OCI-LY1 (cell line): ENCODE results near the gene MAP3K14.
"Not testable (repeated sequence)": the region's sequence is repeated elsewhere in the genome, so short reads cannot be mapped to it uniquely, and the experiment has no call there.

Experiments used
- H2AFZ ChIP-seq: fragments of 200-600 bp; sonication (generic), shearing (Covaris generic); 2 replicates; pipeline ENCODE4 v1.6.0; 2014; ENCODE audit warnings: antibody characterized with exemption, mild to moderate bottlenecking, low read length
- H3F3A ChIP-seq: fragments of 200-600 bp; sonication (generic), shearing (Covaris generic); 2 replicates; pipeline ENCODE4 v1.6.0; 2014; ENCODE audit warnings: mild to moderate bottlenecking, antibody characterized with exemption, low read length, moderate library complexity; ENCODE audit not compliant: insufficient read depth
- H3K27ac ChIP-seq: fragments of 200-600 bp; sonication (generic); 2 replicates; pipeline ENCODE4 v1.5.1; 2014; ENCODE audit warnings: low read length, mixed run types, mild to moderate bottlenecking, low read depth; ENCODE audit not compliant: poor library complexity, severe bottlenecking
- H3K27me3 ChIP-seq: fragments of 200-600 bp; sonication (generic); 2 replicates; pipeline ENCODE4 v1.6.0; 2014; ENCODE audit warnings: antibody characterized with exemption, mild to moderate bottlenecking, low read length, moderate library complexity; ENCODE audit not compliant: insufficient read depth
- H3K36me3 ChIP-seq: fragments of 200-600 bp; sonication (generic); 2 replicates; pipeline ENCODE4 v1.6.1; 2014; ENCODE audit warnings: mild to moderate bottlenecking, antibody characterized with exemption, low read length, moderate library complexity, mixed read lengths; ENCODE audit not compliant: insufficient read depth
- H3K4me1 ChIP-seq: fragments of 200-600 bp; sonication (generic); 2 replicates; pipeline ENCODE4 v1.5.1; 2014; ENCODE audit warnings: mild to moderate bottlenecking, low read length, moderate library complexity; ENCODE audit not compliant: insufficient read depth, severe bottlenecking
- H3K4me2 ChIP-seq: fragments of 200-600 bp; sonication (generic), shearing (Covaris generic); 2 replicates; pipeline ENCODE4 v1.6.1; 2014; ENCODE audit warnings: low read length
- H3K4me3 ChIP-seq: fragments of 200-600 bp; sonication (generic); 2 replicates; pipeline ENCODE4 v1.5.1; 2014; ENCODE audit warnings: low read length, low read depth, mild to moderate bottlenecking, mixed read lengths; ENCODE audit not compliant: poor library complexity, severe bottlenecking
- H3K79me2 ChIP-seq: fragments of 200-600 bp; shearing (Covaris generic); 2 replicates; pipeline ENCODE4 v1.6.1; 2016; ENCODE audit warnings: mixed run types, low read length, mixed read lengths; ENCODE audit not compliant: insufficient read depth
- H3K9ac ChIP-seq: fragments of 200-600 bp; sonication (generic), shearing (Covaris generic); 2 replicates; pipeline ENCODE4 v1.6.1; 2014; ENCODE audit warnings: mild to moderate bottlenecking, low read length, mixed read lengths
- H3K9me2 ChIP-seq: fragments of 200-600 bp; sonication (generic), shearing (Covaris generic); 2 replicates; pipeline ENCODE4 v1.6.1; 2014; ENCODE audit warnings: low read depth, mild to moderate bottlenecking, low read length, mixed read lengths
- H3K9me3 ChIP-seq: fragments of 200-600 bp; shearing (Covaris generic); 2 replicates; pipeline ENCODE4 v1.6.1; 2014; ENCODE audit warnings: low read length, mixed read lengths
- H4K20me1 ChIP-seq: fragments of 200-600 bp; sonication (generic), shearing (Covaris generic); 2 replicates; pipeline ENCODE4 v1.6.0; 2016; ENCODE audit warnings: mild to moderate bottlenecking, low read length; ENCODE audit not compliant: insufficient read depth
- CTCF ChIP-seq: fragments of 200-600 bp; sonication (generic), shearing (Covaris generic); IDR thresholded peaks from 2 replicates; pipeline ENCODE4 v1.5.1; 2017; ENCODE audit warnings: mild to moderate bottlenecking, antibody characterized with exemption, low read length, moderate library complexity, mixed read lengths
- EZH2 ChIP-seq: fragments of 200-600 bp; sonication (generic), shearing (Covaris generic); IDR thresholded peaks from 2 replicates; pipeline ENCODE4 v1.8.0; 2017; ENCODE audit warnings: borderline replicate concordance, mixed run types, mild to moderate bottlenecking, antibody characterized with exemption, low read length, moderate library complexity, mixed read lengths

MAP3K14 gene

GRCh38 chr17:45253879-45254278 lies 62.9 kb downstream of the MAP3K14 start:
- H3K9ac ChIP-seq: no peak overlapping the region
- H3K36me3 ChIP-seq: peaks cover 21% of the 10 kb centered on the region
- H3K4me1 ChIP-seq: peaks cover 3% of the 10 kb centered on the region
- no peak overlapping the region for H3K27ac ChIP-seq
- no peaks in the 10 kb centered on the region for H4K20me1 ChIP-seq
- H3F3A ChIP-seq: no peaks in the 10 kb centered on the region
- H3K4me3 ChIP-seq: no peak overlapping the region
- no peaks in the 10 kb centered on the region; the same call in 1 of the 2 replicates for H3K27me3 ChIP-seq
- no peaks in the 10 kb centered on the region for H3K9me3 ChIP-seq
- H3K4me2 ChIP-seq: no peak overlapping the region
- no peaks in the 10 kb centered on the region for H3K9me2 ChIP-seq
- H2AFZ ChIP-seq: no peak overlapping the region
- H3K79me2 ChIP-seq: no peaks in the 10 kb centered on the region
- no peak for TF ChIP-seq CTCF
- no peak for TF ChIP-seq EZH2

DNA sequence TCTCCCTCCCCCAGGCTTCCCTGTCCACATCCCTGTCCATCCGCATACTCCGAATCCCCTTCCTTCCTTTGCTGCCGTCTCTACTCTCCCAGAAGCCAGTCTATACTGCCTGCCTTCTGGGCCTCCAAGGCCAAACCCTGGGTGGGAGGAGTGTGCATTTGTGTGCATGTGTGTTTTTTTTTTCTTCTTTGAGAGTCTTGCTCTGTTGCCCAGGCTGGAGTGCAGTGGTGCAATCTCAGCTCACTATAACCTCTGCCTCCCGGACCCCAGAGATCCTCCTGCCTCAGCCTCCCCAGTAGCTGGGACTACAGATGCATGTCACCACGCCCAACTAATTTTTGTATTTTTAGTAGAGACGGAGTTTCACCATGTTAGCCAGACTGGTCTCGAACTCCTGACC lies 63.6 kb downstream of the MAP3K14 start:
- not testable (repeated sequence) for H3K9me3 ChIP-seq, H3K27me3 ChIP-seq, H3K27ac ChIP-seq, H4K20me1 ChIP-seq, H3K4me2 ChIP-seq, H3K79me2 ChIP-seq, H2AFZ ChIP-seq, H3K9me2 ChIP-seq, H3F3A ChIP-seq, H3K4me3 ChIP-seq, H3K9ac ChIP-seq, H3K4me1 ChIP-seq
- peaks cover 22% of the 10 kb centered on the region for H3K36me3 ChIP-seq

DNA sequence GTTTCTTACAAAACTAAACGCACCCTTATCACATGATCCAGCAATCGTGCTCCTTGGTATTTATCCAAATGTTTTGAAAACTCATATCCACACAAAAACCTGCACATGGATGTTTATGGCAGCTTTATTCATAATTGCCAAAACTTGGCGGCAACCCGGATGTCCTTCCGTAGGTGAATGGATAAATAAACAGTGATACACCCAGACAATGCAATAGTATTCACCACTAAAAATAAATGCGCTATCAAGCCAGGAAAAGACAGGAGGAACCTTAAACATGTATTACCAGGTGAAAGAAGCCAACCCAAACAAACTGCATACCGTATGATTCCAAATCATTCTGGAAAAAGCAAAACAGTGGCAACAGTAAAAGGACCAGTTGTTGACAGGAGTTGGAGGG lies 64.9 kb downstream of the MAP3K14 start:
- Histone ChIP-seq H3K9ac (no peak overlapping the region), H3K9me2 (no peaks in the 10 kb centered on the region), H3K36me3 (peaks cover 22% of the 10 kb centered on the region), H3K4me2 (no peak overlapping the region), H3K27ac (no peak overlapping the region), H4K20me1 (no peaks in the 10 kb centered on the region), H3K27me3 (no peaks in the 10 kb centered on the region; the same call in 1 of the 2 replicates), H3K4me3 (no peak overlapping the region), H3K9me3 (no peaks in the 10 kb centered on the region), H3K79me2 (no peaks in the 10 kb centered on the region), H3F3A (no peaks in the 10 kb centered on the region), H3K4me1 (peaks cover 11% of the 10 kb centered on the region), H2AFZ (no peak overlapping the region)
- TF ChIP-seq CTCF (no peak), EZH2 (no peak)

- Histone ChIP-seq H3K27me3 (no peaks in the 10 kb centered on the region), H3K4me1 (peaks cover 17% of the 10 kb centered on the region), H3K4me3 (peak overlapping the region; percentile 81), H3K9me2 (no peaks in the 10 kb centered on the region), H2AFZ (0 out of 2 replicates have a peak overlapping the region, but pooled peaks have one; percentile 27), H4K20me1 (no peaks in the 10 kb centered on the region), H3F3A (no peaks in the 10 kb centered on the region), H3K9ac (peak overlapping the region; percentile 79), H3K4me2 (peak overlapping the region; percentile 77), H3K79me2 (no peaks in the 10 kb centered on the region), H3K36me3 (peaks cover 31% of the 10 kb centered on the region), H3K27ac (peak overlapping the region; percentile 66), H3K9me3 (no peaks in the 10 kb centered on the region)
- TF ChIP-seq EZH2: no peak
- TF ChIP-seq CTCF: no peak
Observed at GRCh38 chr17:45248132-45248957, 68.5 kb downstream of the MAP3K14 start.
